ENCODE results near the gene MINPP1.
"Not testable (repeated sequence)": the region's sequence is repeated elsewhere in the genome, so short reads cannot be mapped to it uniquely, and the experiment has no call there.

MINPP1 gene

GRCh38 chr10:87504640-87505365 lies at the start of gene MINPP1:
TSS of gene MINPP1 (plus strand) at chr10:87504893. CDS start at chr10:87504916, 23 bp downstream.
- peak; percentile 45 for DNase-seq (ENCODE audit: low read depth, low spot score)

GRCh38 chr10:87456586-87457220 lies 48.0 kb upstream of the MINPP1 start:
- DNase-seq (ENCODE audit: low read depth, low spot score) = not testable (repeated sequence)

- not testable (repeated sequence) for DNase-seq (ENCODE audit: low read depth, low spot score)
Measured at GRCh38 chr10:87461751-87462150, 42.9 kb upstream of the MINPP1 start.

GRCh38 chr10:87466849-87467248 lies 37.8 kb upstream of the MINPP1 start:
- not testable (repeated sequence) for DNase-seq (ENCODE audit: low read depth, low spot score)

- DNase-seq (ENCODE audit: low read depth, low spot score) = not testable (repeated sequence)
Measured at GRCh38 chr10:87488733-87489132, 16.0 kb upstream of the MINPP1 start.

- not testable (repeated sequence) for DNase-seq (ENCODE audit: low read depth, low spot score)
Measured at GRCh38 chr10:87490285-87490684, 14.4 kb upstream of the MINPP1 start.

GRCh38 chr10:87492450-87492849 lies 12.2 kb upstream of the MINPP1 start:
- DNase-seq (ENCODE audit: low read depth, low spot score) = not testable (repeated sequence)

- not testable (repeated sequence) for DNase-seq (ENCODE audit: low read depth, low spot score)
Measured at GRCh38 chr10:87495446-87495845, 9.2 kb upstream of the MINPP1 start.

- DNase-seq (ENCODE audit: low read depth, low spot score) = not testable (repeated sequence)
Measured at GRCh38 chr10:87497386-87497785, 7.3 kb upstream of the MINPP1 start.

GRCh38 chr10:87498106-87498789 lies 6.4 kb upstream of the MINPP1 start:
- not testable (repeated sequence) for DNase-seq (ENCODE audit: low read depth, low spot score)

GRCh38 chr10:87500646-87501048 lies 4.0 kb upstream of the MINPP1 start:
- no peak for DNase-seq (ENCODE audit: low read depth, low spot score)

GRCh38 chr10:87503401-87503800 lies 1.3 kb upstream of the MINPP1 start:
- DNase-seq (ENCODE audit: low read depth, low spot score) = no peak

GRCh38 chr10:87503886-87504285 lies 807 bp upstream of the MINPP1 start:
- no peak for DNase-seq (ENCODE audit: low read depth, low spot score)

- DNase-seq (ENCODE audit: low read depth, low spot score) = no peak
Measured at GRCh38 chr10:87504307-87504639, 420 bp upstream of the MINPP1 start.

- no peak for DNase-seq (ENCODE audit: low read depth, low spot score)
Measured at GRCh38 chr10:87505366-87506111, 846 bp downstream of the MINPP1 start.

- DNase-seq (ENCODE audit: low read depth, low spot score) = no peak
Measured at GRCh38 chr10:87506956-87507355, 2.3 kb downstream of the MINPP1 start.

GRCh38 chr10:87507879-87508483 lies 3.3 kb downstream of the MINPP1 start:
- DNase-seq (ENCODE audit: low read depth, low spot score) = no peak

- no peak for DNase-seq (ENCODE audit: low read depth, low spot score)
Measured at GRCh38 chr10:87508837-87509236, 4.1 kb downstream of the MINPP1 start.

GRCh38 chr10:87510025-87510424 lies 5.3 kb downstream of the MINPP1 start:
- DNase-seq (ENCODE audit: low read depth, low spot score) = no peak

GRCh38 chr10:87511526-87511925 lies 6.8 kb downstream of the MINPP1 start:
- no peak for DNase-seq (ENCODE audit: low read depth, low spot score)

GRCh38 chr10:87518937-87519336 lies 14.2 kb downstream of the MINPP1 start:
- no peak for DNase-seq (ENCODE audit: low read depth, low spot score)

- no peak for DNase-seq (ENCODE audit: low read depth, low spot score)
Measured at GRCh38 chr10:87519582-87519981, 14.9 kb downstream of the MINPP1 start.
